ENCODE measurements around the gene TFPI. TPM values are rescaled to one million over a fixed set of nuclear protein-coding genes. Genes with fewer than 3 reads are reported as not detected.
A peak's percentile ranks its signal among the peaks of the same experiment; 100 is the strongest.
"Not testable (repeated sequence)": the region's sequence is repeated elsewhere in the genome, so short reads cannot be mapped to it uniquely, and the experiment has no call there.

The TFPI gene
- polyA plus RNA-seq, 6 donors from 2014 or later: 0.24 to 1.2 (median 0.35) TPM; not detected in 3

DNA sequence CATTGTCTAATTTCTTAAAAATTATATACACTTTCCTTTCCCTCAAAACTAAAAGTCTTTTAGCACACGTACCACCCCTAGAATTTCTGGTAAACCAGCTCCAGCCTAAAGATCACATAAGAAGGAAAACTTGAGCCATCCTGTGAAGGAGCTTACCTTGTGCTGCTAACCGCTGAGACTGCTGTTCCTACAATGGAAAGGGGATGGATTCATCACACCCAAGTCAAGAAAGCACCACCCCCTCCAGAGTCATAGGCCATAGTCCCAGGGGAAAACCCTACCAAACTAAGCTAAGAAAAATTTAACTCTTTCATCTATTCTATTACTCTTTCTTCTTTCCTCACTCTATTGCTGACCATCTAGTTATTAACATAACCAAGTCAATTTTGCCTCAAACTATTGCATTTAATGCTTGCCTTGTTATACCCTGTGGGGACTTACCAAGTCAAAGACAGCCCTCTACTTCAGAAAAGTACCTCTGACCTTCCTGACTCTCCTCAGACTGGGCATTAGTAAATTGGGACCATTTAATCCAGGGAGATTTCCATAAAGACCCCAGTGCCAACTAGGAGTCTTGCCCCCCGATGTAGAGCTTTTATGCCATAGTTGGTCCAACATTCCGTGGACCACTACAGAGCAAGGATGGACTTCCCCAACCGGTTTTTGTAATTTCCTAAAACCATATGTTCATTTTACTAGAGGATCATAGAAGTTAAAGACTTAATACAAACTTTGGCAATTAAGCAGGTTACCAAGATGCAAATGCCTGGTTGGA is 40.6 kb downstream of the TFPI start:
- peaks cover 1 to 23% (median 6%) of the 10 kb centered on the region in 7 donors for H3K9me3 Mint-ChIP-seq
- H3K27me3 Mint-ChIP-seq; ATAC-seq (ENCODE audit: low read depth in 2 of 2); H3K4me1 Mint-ChIP-seq; H3K36me3 Mint-ChIP-seq; DNase-seq; H3K27ac Mint-ChIP-seq; H3K4me3 Mint-ChIP-seq: not testable (repeated sequence)

DNA sequence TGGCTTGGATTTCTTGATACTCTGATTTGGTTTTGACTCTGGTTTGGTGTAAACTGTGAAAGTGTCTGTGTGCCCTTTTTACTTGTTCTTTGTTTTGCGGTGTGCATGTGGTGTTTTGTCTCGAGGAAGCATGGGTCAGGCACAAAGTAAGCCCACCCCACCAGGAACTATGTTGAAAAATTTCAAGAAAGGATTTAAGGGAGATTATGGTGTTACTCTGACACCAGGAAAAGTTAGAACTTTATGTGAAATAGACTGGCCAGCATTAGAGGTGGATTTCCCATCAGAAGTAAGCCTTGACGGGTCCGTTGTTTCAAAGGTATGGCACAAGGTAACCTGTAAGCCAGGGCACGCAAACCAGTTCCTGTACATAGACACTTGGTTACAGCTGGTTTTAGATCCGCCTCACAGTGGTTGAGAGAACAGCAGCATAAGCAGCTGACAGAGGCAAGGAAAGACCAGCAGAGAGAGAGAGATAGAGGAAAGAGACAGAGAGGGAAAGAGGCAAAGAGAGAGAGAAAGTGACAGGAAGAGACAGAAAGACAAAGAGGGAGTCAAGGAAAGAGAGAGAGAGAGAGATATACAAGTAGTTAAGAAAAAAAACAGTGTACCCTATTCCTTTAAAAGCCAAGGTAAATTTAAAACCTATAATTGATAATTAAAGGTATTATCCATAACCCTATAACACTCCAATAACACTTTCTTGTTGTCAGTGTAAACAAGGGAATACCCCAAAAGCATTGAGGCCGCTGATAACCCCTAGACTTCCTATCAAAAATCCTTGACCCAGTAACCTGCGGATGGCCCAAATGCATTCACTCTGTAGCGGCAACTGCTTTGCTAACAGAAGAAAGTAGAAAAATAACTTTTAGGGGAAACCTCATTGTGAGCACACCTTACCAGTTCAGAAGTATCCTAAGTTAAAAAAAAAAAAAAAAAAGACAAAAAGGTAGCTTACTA is 42.6 kb downstream of the TFPI start:
- no peak for ATAC-seq (ENCODE audit: low read depth in 2 of 2)

DNA sequence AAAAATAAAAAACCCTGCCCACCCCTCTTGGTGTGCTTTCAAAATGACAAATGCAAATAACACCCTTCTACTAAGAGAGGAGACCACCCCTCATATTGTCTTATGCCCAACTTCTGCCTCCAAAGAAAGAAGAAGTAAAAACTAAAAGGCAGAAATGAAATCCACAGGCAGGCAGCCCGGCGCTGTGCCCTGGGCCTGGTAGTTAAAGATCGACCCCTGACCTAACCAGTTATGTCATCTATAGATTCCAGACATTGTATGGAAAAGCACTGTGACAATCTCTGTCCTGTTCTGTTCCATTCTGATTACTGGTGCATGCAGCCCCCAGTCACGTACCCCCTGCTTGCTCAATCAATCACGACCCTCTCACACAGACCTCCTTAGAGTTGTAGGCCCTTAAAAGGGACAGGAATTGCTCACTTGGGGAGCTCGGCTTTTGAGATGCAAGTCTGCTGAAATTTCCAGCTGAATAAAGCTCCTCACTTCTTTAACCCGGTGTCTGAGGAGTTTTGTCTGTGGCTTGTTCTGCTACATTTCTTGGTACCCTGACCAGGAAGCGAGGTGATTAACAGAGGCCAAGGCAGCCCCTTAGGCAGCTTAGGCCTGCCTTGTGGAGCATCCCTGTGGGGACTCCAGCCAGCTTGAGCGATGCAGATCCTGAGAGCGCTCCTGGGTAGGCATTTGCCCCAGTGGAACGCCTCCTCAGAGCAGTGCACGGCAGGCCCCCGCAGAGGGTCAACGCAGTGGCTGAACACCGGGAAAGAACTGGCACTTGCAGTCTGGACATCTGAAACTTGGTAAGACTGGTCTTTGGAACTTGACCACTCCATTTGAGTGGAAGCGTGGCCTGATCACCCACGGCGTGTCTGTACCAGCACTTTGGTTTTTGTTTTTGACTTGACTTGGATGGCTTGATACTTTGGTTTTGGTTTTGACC is 43.5 kb downstream of the TFPI start:
- H3K4me1 Mint-ChIP-seq; H3K4me3 Mint-ChIP-seq; DNase-seq; H3K27me3 Mint-ChIP-seq; H3K9me3 Mint-ChIP-seq; H3K27ac Mint-ChIP-seq; ATAC-seq (ENCODE audit: low read depth in 2 of 2); H3K36me3 Mint-ChIP-seq: not testable (repeated sequence)

More for the DNA sequence above, 42.6 kb downstream of the TFPI start:
- Mint-ChIP-seq H3K36me3 (no peaks in the 10 kb centered on the region), H3K27ac (no peak overlapping the region), H3K27me3 (peaks cover 0 to 5% (median 0%) of the 10 kb centered on the region in 3 donors), H3K4me3 (no peak overlapping the region), H3K4me1 (no peaks in the 10 kb centered on the region), H3K9me3 (peaks cover 0 to 5% (median 3%) of the 10 kb centered on the region in 7 donors)
- no peak for DNase-seq

DNA sequence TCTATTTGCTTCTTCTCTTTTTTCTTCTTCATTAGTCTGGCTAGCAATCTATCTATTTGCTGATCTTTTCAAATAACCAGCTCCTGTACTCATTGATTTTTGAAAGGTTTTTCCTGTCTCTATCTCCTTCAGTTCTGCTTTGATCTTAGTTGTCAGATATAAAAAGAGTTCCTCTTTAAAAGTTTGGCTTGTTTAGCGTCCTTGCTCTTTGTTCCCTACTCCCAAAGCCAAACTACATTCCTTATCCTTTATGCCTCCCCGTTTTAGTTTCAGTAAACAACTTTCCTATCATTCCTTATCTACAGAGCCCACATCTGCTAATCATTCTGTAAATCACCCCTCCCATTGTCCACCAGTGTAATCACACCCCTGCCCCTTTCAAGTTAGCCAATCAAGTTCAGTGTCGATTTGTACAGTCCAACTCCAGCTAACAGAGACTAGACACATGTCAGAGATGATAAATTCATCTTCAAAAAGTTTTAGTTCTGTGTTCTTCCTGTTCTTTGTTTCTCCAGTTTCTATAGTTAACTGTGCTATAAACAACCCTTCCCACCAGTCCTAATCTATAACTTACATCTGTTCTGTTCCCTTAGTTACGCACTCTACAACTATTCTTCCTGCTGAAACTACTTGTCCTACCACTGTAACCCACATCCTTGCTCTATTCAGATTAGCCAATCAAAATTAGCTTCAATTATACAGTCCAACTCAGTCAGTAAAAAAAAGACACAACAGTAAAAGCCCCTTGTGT is 44.4 kb downstream of the TFPI start:
- no peak for DNase-seq
- H3K4me3 Mint-ChIP-seq: no peak overlapping the region

DNA sequence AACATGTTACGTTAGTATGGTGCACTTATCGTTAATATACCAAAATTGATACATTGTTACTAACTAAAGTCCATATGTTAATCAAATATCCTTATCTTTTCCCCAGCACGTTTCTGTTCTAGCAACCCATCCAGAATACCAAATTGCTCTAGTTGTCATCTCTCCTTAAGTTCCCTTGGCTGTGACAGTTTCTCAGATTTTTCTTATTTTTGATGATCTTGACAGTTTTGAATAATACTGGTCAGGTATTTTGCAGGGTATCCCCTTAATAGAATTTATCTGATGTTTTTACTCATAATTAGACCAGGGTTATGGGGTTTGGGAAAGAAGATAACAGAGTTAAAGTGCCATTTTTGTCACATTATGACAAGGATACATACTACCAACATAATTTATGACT is 47.8 kb downstream of the TFPI start:
- no peak overlapping the region for H3K27ac Mint-ChIP-seq
- peaks cover 0 to 3% (median 0%) of the 10 kb centered on the region in 7 donors for H3K9me3 Mint-ChIP-seq
- DNase-seq: no peak
- peaks cover 0 to 5% (median 0%) of the 10 kb centered on the region in 3 donors for H3K27me3 Mint-ChIP-seq
- H3K36me3 Mint-ChIP-seq: no peaks in the 10 kb centered on the region
- ATAC-seq (ENCODE audit: low read depth in 2 of 2): no peak
- H3K4me3 Mint-ChIP-seq: no peak overlapping the region
- H3K4me1 Mint-ChIP-seq: no peaks in the 10 kb centered on the region

More for the DNA sequence above, 44.4 kb downstream of the TFPI start:
- H3K9me3 Mint-ChIP-seq: peaks cover 0 to 3% (median 0%) of the 10 kb centered on the region in 7 donors
- H3K4me1 Mint-ChIP-seq: no peaks in the 10 kb centered on the region
- peaks cover 0 to 5% (median 0%) of the 10 kb centered on the region in 3 donors for H3K27me3 Mint-ChIP-seq
- no peak for ATAC-seq (ENCODE audit: low read depth in 2 of 2)
- no peaks in the 10 kb centered on the region for H3K36me3 Mint-ChIP-seq
- H3K27ac Mint-ChIP-seq: peak overlapping the region in 1 of 6 donors; percentile 68

DNA sequence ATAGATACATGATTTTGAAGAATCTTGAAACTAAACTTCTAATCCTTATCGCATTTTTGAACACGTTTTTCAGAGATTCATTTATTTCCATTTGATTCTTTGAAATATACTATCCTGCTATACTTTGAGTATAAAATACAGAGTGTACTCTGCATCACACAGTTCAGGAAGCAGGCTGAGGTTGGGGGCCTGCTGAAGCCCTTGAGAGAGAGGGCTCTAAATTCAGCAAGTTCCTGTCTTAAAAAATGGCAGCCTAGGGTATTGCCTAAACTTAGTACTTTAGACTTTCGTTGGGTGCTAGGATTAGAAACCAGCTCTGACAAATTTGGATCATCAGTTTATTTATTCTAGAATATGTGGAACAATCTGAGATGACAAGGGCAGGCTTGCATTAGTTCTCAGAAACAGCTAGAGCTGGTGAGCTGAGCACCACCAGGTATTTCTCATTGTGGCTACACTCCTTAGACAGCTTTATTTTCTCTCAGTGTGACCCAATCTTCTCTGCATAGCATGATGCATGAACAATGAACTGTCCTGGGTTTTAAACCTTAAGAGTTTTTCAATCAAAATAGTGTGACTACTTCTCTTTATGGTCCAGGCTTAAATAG is 49.1 kb downstream of the TFPI start:
- Mint-ChIP-seq H3K9me3 (peaks cover 0 to 2% (median 0%) of the 10 kb centered on the region in 7 donors), H3K27me3 (peaks cover 0 to 5% (median 0%) of the 10 kb centered on the region in 3 donors), H3K36me3 (no peaks in the 10 kb centered on the region), H3K4me3 (no peak overlapping the region), H3K27ac (no peak overlapping the region), H3K4me1 (no peaks in the 10 kb centered on the region)
- ATAC-seq (ENCODE audit: low read depth in 2 of 2): no peak
- DNase-seq: no peak

DNA sequence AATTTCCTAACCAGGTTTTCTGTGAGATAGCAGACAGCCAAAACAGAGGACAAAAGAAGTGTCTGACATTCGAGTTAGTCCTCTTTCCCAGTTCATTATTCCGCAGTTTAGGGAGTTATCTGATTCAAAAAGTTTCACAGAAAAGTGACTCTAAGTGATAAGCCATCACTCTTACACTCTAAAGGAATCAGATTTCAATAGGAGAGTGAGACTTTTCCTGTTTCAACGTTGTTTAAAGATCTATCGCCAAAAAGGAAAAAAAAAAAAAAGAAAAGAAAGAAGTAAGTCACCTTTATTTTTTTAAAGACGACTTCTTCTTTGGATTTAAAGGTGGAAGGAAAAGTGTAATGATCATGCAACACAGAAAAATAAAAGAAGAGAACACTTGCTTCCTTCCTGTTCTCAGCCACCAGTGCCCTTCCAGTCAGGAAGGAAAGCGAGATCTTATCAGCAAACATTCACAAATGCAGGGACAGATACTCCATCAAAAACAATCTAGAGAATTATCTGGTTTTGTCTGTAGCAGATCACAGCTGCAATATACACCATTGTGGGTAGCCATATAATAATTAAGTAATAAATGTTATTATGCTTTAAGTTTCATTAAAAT is 49.8 kb downstream of the TFPI start:
- Mint-ChIP-seq H3K9me3 (no peaks in the 10 kb centered on the region), H3K27me3 (no peaks in the 10 kb centered on the region), H3K4me3 (no peak overlapping the region), H3K4me1 (no peaks in the 10 kb centered on the region), H3K36me3 (no peaks in the 10 kb centered on the region), H3K27ac (no peak overlapping the region)
- DNase-seq (no peak), ATAC-seq (ENCODE audit: low read depth in 2 of 2) (no peak)

DNA sequence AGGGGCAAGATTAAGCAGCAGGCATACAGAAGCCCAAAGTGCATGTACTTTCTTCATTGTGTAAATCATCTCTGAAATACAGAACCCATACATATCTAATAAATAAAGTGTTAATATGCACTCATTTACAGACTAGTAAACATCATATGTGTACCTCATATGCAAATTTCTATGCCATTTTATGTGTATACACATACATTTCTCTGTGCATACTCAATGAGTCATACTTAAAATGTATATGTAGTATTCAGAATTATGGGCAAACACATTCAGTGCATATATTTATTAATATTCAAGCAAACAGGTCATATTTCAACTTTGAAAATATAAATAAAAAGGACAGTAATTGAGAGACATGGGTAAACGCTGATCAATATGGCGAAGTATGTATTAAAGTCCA is 50.5 kb downstream of the TFPI start:
- Mint-ChIP-seq H3K9me3 (no peaks in the 10 kb centered on the region), H3K36me3 (no peaks in the 10 kb centered on the region), H3K27me3 (no peaks in the 10 kb centered on the region), H3K27ac (no peak overlapping the region), H3K4me3 (no peak overlapping the region), H3K4me1 (no peaks in the 10 kb centered on the region)
- no peak for ATAC-seq (ENCODE audit: low read depth in 2 of 2)
- no peak for DNase-seq

DNA sequence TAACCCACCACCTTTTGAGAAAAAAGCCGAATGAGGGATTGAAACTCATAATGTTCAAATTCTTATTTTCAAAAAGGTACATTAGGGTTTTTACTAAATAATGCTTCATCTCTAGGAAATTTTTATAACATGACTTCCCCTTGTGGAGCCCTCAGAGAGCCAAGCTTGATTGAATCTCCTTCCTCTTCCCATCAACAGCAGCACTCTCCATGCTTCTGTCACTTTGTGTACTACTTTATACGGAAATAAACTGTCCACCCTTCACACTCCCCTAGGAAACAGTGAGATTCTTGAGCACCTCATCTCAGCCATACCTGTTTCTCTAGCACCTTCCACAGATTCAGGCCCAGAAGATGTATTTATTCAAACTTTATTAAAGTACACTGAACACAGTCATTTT is 51.8 kb downstream of the TFPI start:
- no peak overlapping the region for H3K27ac Mint-ChIP-seq
- H3K9me3 Mint-ChIP-seq: no peaks in the 10 kb centered on the region
- H3K27me3 Mint-ChIP-seq: no peaks in the 10 kb centered on the region
- H3K36me3 Mint-ChIP-seq: no peaks in the 10 kb centered on the region
- ATAC-seq (ENCODE audit: low read depth in 2 of 2) (no peak), DNase-seq (no peak)
- no peaks in the 10 kb centered on the region for H3K4me1 Mint-ChIP-seq
- H3K4me3 Mint-ChIP-seq: no peak overlapping the region

DNA sequence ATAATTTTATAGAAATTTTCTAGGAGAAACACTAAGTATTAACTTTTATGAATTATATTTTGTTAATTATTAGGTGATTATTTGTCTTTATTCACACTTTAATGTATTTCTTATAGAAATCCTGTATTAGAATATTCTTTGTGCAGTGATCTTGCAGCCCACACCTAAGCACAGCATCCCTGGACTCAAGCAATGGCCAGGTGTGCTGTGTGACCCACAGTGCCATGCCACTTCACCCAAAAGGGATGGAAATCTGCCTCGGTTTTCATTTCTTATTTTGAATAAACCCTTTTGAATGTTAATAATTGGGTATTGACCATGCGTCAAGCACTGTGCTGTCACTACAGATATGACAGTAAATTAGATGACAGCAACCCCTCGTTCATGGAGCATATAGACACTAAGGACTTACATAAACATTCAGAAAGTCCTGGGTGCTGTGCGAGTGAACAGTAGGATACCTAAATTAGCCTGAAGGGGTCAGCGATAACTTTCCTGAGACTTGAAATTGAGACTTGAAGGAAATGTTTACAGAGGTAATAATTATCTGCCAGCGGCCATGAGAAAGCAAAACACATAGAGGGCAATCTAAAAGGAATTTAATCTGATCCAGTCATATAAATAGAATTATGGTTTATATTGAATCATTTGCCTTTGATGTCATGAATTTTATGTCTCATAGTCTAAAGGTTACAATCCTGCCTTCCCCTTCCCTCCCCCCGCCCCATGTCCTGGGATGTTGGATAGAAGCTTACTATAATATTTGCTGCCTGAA is 53.5 kb downstream of the TFPI start:
- no peak for ATAC-seq (ENCODE audit: low read depth in 2 of 2)
- Mint-ChIP-seq H3K36me3 (no peaks in the 10 kb centered on the region), H3K4me3 (no peak overlapping the region), H3K9me3 (no peaks in the 10 kb centered on the region), H3K4me1 (no peaks in the 10 kb centered on the region), H3K27ac (no peak overlapping the region), H3K27me3 (no peaks in the 10 kb centered on the region)
- DNase-seq: no peak

DNA sequence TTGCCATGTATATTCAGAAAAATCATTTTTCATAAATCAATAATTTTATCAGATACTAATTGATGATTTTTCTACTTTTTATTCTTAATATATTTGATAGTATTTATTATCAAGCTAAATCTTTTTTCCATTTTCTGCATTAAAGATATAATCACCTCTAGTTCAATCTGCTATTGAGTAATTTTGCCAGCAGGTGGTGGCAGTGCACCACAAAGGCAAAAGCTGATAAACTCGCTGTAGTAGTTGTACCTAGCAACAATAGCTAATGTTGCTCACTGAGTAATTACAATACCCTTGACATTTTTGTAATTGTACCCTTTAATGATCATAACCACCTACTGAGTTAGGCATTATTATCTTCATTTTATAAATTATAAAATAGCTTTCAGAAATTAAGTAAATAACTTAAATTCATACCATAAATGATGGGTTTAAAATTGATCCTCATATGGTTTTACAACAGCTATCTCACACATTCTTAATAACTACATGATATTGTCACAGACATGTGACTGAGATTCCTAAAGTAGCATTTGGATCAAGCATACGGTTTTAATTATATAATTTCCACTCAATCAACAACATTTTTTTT is 54.2 kb downstream of the TFPI start:
- Mint-ChIP-seq H3K4me1 (no peaks in the 10 kb centered on the region), H3K4me3 (no peak overlapping the region), H3K27me3 (no peaks in the 10 kb centered on the region), H3K36me3 (no peaks in the 10 kb centered on the region), H3K27ac (no peak overlapping the region), H3K9me3 (no peaks in the 10 kb centered on the region)
- ATAC-seq (ENCODE audit: low read depth in 2 of 2) (no peak), DNase-seq (no peak)

All from naive B cell (primary cell).